B cell (primary cell): ENCODE measurements around the gene MARK2. TPM values are rescaled to one million over a fixed set of nuclear protein-coding genes. Genes with fewer than 3 reads are reported as not detected.

Experiments used
- ATAC-seq: fragments of 200-7000 bp; cut with Tn5 transposase; one replicate; pipeline ENCODE4 v1.10.0; 2021; ENCODE audit warnings: low read depth, mild to moderate bottlenecking, moderate number of reproducible peaks, moderate library complexity
- CTCF ChIA-PET: fragments of 350-600 bp; sonication (Branson Sonifier 250); formaldehyde crosslinking; loops from one replicate; lab custom pipeline; 2021; ENCODE audit warnings: antibody characterized with exemption, inconsistent platforms; lab: Charles Lee
- POLR2A ChIA-PET: fragments of 350-600 bp; sonication (Branson Sonifier 250); formaldehyde crosslinking; loops from one replicate; lab custom pipeline; 2021; ENCODE audit warnings: antibody characterized with exemption; lab: Charles Lee
- DNase-seq: peaks from one replicate; pipeline ENCODE4 v3.0.0; 2013
- H2AFZ ChIP-seq: 2 replicates; pipeline ENCODE4 v1.6.1; 2012; ENCODE audit warnings: mild to moderate bottlenecking, low read depth, low read length; ENCODE audit not compliant: insufficient read depth, poor library complexity, severe bottlenecking
- H3K27ac ChIP-seq, 2 donors: 1 replicate in 1 of 2; 2 replicates in 1 of 2; pipeline ENCODE4 v1.5.1; 2012 to 2013; ENCODE audit warnings: low read length in 2 of 2, mild to moderate bottlenecking in 2 of 2, moderate library complexity in 1 of 2
- H3K27me3 ChIP-seq, 4 experiments: fragments of 200-600 bp in 1 of 4; sonication (generic) in 1 of 4; replicated peaks in 1 of 4; 1 replicate in 2 of 4; 2 replicates in 2 of 4; pipeline versions ENCODE4 v1.6.1 to v1.7.0; 2013 to 2016; ENCODE audit warnings: low read length in 3 of 4, mild to moderate bottlenecking in 2 of 4, mixed read lengths in 1 of 4, moderate library complexity in 1 of 4; ENCODE audit not compliant: insufficient read depth in 4 of 4, control insufficient read depth in 3 of 4; ENCODE audit errors: control extremely low read depth in 1 of 4
- H3K36me3 ChIP-seq, 2 experiments: replicated peaks in 1 of 2; 1 replicate in 1 of 2; 2 replicates in 1 of 2; pipeline versions ENCODE4 v1.6.1 to v1.7.1; 2013; ENCODE audit warnings: low read length in 1 of 2; ENCODE audit not compliant: insufficient read depth in 2 of 2, control insufficient read depth in 1 of 2; ENCODE audit errors: control extremely low read depth in 1 of 2, extremely low read depth in 1 of 2
- H3K4me1 ChIP-seq, 2 donors: fragments of 200-600 bp in 1 of 2; sonication (generic) in 1 of 2; 1 replicate in 1 of 2; 2 replicates in 1 of 2; pipeline versions ENCODE4 v1.5.1 to v1.6.1; 2013 to 2017; ENCODE audit warnings: low read length in 2 of 2; ENCODE audit not compliant: control insufficient read depth in 2 of 2, insufficient read depth in 2 of 2
- H3K4me2 ChIP-seq: replicated peaks from 2 replicates; pipeline ENCODE3; 2012; ENCODE audit warnings: mild to moderate bottlenecking, low read depth, low read length; ENCODE audit not compliant: poor library complexity, severe bottlenecking
- H3K4me3 ChIP-seq, 5 experiments: fragments of 200-600 bp in 1 of 5; sonication (generic) in 1 of 5; 1 replicate in 3 of 5; 2 replicates in 2 of 5; pipeline versions ENCODE4 v1.5.1 to v1.7.0; 2011 to 2016; ENCODE audit warnings: low read length in 4 of 5, mild to moderate bottlenecking in 4 of 5, low read depth in 2 of 5, control low read depth in 1 of 5, moderate library complexity in 1 of 5; ENCODE audit not compliant: insufficient read depth in 1 of 5; ENCODE audit errors: control extremely low read depth in 1 of 5, extremely low read depth in 1 of 5
- H3K79me2 ChIP-seq: fragments of 200-600 bp; sonication (generic); one replicate; pipeline ENCODE4 v1.6.0; 2016; ENCODE audit warnings: low read length; ENCODE audit not compliant: control insufficient read depth, insufficient read depth
- H3K9ac ChIP-seq: fragments of 200-600 bp; sonication (generic); 2 replicates; pipeline ENCODE4 v1.6.1; 2017; ENCODE audit warnings: mild to moderate bottlenecking, low read length, moderate library complexity
- H3K9me3 ChIP-seq, 3 donors: one replicate each; pipeline versions ENCODE4 v1.6.1 to v1.7.1; 2013; ENCODE audit warnings: low read length in 2 of 3; ENCODE audit not compliant: control insufficient read depth in 2 of 3, insufficient read depth in 1 of 3; ENCODE audit errors: control extremely low read depth in 1 of 3
- H4K20me1 ChIP-seq: 2 replicates; pipeline ENCODE4 v1.6.0; 2012; ENCODE audit warnings: mild to moderate bottlenecking, low read length; ENCODE audit not compliant: insufficient read depth, control insufficient read depth, poor library complexity, severe bottlenecking
- H3K27ac Mint-ChIP-seq: one replicate; pipeline ENCODE4 v1.8.0; 2021; ENCODE audit warnings: mixed read lengths
- H3K27me3 Mint-ChIP-seq: one replicate; pipeline ENCODE4 v1.8.0; 2021; ENCODE audit warnings: mixed read lengths
- H3K4me1 Mint-ChIP-seq: one replicate; pipeline ENCODE4 v1.8.0; 2021; ENCODE audit warnings: mixed read lengths
- H3K4me3 Mint-ChIP-seq: one replicate; pipeline ENCODE4 v1.8.0; 2021; ENCODE audit warnings: mixed read lengths
- H3K9me3 Mint-ChIP-seq: one replicate; pipeline ENCODE4 v1.8.0; 2022; ENCODE audit warnings: mixed read lengths; ENCODE audit not compliant: insufficient read depth
- EZH2 ChIP-seq: IDR thresholded peaks from 2 replicates; pipeline ENCODE4 v1.6.1; 2012; ENCODE audit warnings: borderline replicate concordance, low read depth, mild to moderate bottlenecking, moderate library complexity, low read length; ENCODE audit not compliant: insufficient read depth, poor library complexity, severe bottlenecking
- WGBS: methylation state at CpG from one replicate; pipeline ENCODE4 v1.1.5; 2013; ENCODE audit warnings: missing lambda C conversion rate; ENCODE audit not compliant: insufficient coverage; 5-methylcytosine and 5-hydroxymethylcytosine counted together
- intact Hi-C: fragments of 100-400 bp; cut with micrococcal nuclease; formaldehyde crosslinking; loops from one replicate; pipeline ENCODE4 v1.10.0; 2022
- polyA plus RNA-seq: library from polyadenylated mRNA; depleted of rRNA; stranded (reverse); fragments of >200 nt; gene quantifications from 2 replicates; pipeline ENCODE4 v1.2.3, GENCODE V29; 2012
- total RNA-seq, 2 donors: library from RNA; stranded (reverse); fragments of 120-200 nt in 1 of 2; gene quantifications; 1 replicate in 1 of 2; 2 replicates in 1 of 2; pipeline versions ENCODE4 v1.2.3 to v1.2.4, GENCODE V29; 2013 to 2022
- TF ChIP-seq, protein P1 (sequence below): fragments of 200-600 bp; IDR thresholded peaks from one replicate; pipeline ENCODE4 v1.8.0; 2022; ENCODE audit warnings: antibody characterized with exemption, mild to moderate bottlenecking

Gene MARK2
- total and polyA plus RNA-seq, 2 donors (not counting 1 experiment from before 2014, with no cell fraction given) = 47.2 to 58.1 TPM

DNA sequence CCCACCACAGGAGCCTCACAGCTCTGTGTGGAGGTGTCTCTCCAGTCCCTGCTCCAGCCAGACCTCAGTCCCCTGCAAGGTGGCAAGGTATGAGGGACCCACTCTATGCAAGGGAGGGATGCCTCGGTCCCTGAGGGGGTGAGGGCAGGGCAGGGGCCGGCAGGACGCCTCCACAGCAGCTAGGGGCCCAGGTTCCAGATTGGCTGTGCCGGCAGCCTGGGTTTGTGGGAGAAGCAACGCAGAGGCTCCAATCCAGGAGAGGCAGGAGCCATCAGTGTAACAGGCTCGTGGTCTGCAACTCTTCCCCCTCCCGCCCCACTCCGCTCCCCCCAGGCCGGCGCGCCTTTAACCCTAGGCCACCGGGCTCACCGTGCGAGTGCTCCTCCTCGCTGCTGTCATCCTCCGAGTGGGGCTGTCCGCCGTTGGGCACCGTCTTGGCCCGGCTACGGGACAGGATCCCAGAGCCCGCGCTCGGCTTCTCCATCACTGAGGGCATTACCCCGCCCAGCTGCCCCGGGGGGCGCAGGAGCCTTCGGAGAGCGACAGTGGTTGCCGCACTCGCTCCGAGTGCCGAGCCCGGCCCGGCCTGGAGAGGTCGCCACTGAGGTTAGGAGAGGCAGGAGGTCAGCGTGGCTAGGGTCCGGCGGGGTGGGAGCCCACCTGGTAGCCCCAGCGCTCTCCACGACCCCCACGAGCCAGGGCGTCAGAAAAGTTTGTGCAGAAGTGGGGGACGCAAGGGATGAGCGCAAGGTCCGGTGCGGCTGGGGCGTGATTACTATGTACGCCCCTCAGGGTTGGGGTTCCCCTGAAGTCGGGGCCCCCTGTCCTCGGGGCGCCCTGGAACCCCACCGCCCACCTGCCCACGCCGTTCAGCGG, 77.3 kb downstream of the MARK2 start:
- ATAC-seq (no peak), DNase-seq (peak; percentile 48)
- peaks cover 10% of the 10 kb centered on the region for H4K20me1 ChIP-seq
- H3K9me3 ChIP-seq = peaks cover 0 to 4% (median 0%) of the 10 kb centered on the region in 3 donors
- peaks cover 23% of the 10 kb centered on the region for H3K4me1 Mint-ChIP-seq
- no peak overlapping the region for H3K27ac ChIP-seq
- H3K4me3 ChIP-seq = peak overlapping the region in 4 of 5 experiments; percentile 35 to 58 (median 51)
- H3K9ac ChIP-seq = peak overlapping the region; percentile 58
- H3K27ac Mint-ChIP-seq = peak overlapping the region; percentile 56
- H3K36me3 ChIP-seq = no peaks in the 10 kb centered on the region
- TF ChIP-seq, protein P1, sequence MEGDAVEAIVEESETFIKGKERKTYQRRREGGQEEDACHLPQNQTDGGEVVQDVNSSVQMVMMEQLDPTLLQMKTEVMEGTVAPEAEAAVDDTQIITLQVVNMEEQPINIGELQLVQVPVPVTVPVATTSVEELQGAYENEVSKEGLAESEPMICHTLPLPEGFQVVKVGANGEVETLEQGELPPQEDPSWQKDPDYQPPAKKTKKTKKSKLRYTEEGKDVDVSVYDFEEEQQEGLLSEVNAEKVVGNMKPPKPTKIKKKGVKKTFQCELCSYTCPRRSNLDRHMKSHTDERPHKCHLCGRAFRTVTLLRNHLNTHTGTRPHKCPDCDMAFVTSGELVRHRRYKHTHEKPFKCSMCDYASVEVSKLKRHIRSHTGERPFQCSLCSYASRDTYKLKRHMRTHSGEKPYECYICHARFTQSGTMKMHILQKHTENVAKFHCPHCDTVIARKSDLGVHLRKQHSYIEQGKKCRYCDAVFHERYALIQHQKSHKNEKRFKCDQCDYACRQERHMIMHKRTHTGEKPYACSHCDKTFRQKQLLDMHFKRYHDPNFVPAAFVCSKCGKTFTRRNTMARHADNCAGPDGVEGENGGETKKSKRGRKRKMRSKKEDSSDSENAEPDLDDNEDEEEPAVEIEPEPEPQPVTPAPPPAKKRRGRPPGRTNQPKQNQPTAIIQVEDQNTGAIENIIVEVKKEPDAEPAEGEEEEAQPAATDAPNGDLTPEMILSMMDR = peak; percentile 54
- peak; percentile 39 for TF ChIP-seq EZH2
- H2AFZ ChIP-seq = peak overlapping the region; percentile 49
- no peaks in the 10 kb centered on the region for H3K79me2 ChIP-seq
- H3K4me2 ChIP-seq = peak overlapping the region; percentile 95
- H3K4me1 ChIP-seq = peaks cover 33% of the 10 kb centered on the region in 2 donors
- WGBS = 8% methylated on average over 56 of the region's 56 CpGs
- H3K9me3 Mint-ChIP-seq = no peaks in the 10 kb centered on the region
- H3K27me3 ChIP-seq = peaks cover 0 to 28% (median 9%) of the 10 kb centered on the region in 4 experiments
- H3K27me3 Mint-ChIP-seq = peaks cover 6% of the 10 kb centered on the region
- intact Hi-C loops = no loop called here
- ChIA-PET POLR2A (no interaction called here), CTCF (no interaction called here)
- peak overlapping the region; percentile 85 for H3K4me3 Mint-ChIP-seq
